Osteoblast (primary cell): ENCODE results near the gene NBAS. TPM values are rescaled to one million over a fixed set of nuclear protein-coding genes. Genes with fewer than 3 reads are reported as not detected.

Source experiments
- DNase-seq: peaks from one replicate; pipeline ENCODE4 v3.0.0; 2011; ENCODE audit warnings: low spot score, mixed read lengths; ENCODE audit not compliant: insufficient read length; ENCODE audit errors: missing footprints
- H2AFZ ChIP-seq: 2 replicates; pipeline ENCODE4 v1.6.0; 2011; ENCODE audit warnings: mild to moderate bottlenecking, low read length
- H3K27ac ChIP-seq: 2 replicates; pipeline ENCODE4 v1.5.1; 2011; ENCODE audit warnings: mild to moderate bottlenecking, low read depth, low read length, moderate library complexity
- H3K27me3 ChIP-seq: 2 replicates; pipeline ENCODE4 v1.6.0; 2012; ENCODE audit warnings: mild to moderate bottlenecking, control low read depth, inconsistent platforms, low read length, moderate library complexity; ENCODE audit not compliant: insufficient read depth
- H3K36me3 ChIP-seq: 2 replicates; pipeline ENCODE4 v1.5.1; 2011; ENCODE audit warnings: mild to moderate bottlenecking, low read length, control low read depth, moderate library complexity; ENCODE audit not compliant: insufficient read depth
- H3K4me1 ChIP-seq: 2 replicates; pipeline ENCODE4 v1.5.1; 2011; ENCODE audit warnings: mild to moderate bottlenecking, low read length, control low read depth, moderate library complexity; ENCODE audit not compliant: insufficient read depth
- H3K4me2 ChIP-seq: 2 replicates; pipeline ENCODE4 v1.6.0; 2011; ENCODE audit warnings: mild to moderate bottlenecking, low read length; ENCODE audit not compliant: insufficient read depth
- H3K4me3 ChIP-seq: fragments of 200-600 bp; sonication (generic); 3 replicates; pipeline ENCODE4 v1.5.1; 2012; ENCODE audit warnings: mild to moderate bottlenecking, low read length, inconsistent platforms; ENCODE audit not compliant: insufficient read depth
- H3K79me2 ChIP-seq: 2 replicates; pipeline ENCODE4 v1.6.0; 2012; ENCODE audit warnings: mild to moderate bottlenecking, low read length, control low read depth, inconsistent platforms; ENCODE audit not compliant: insufficient read depth
- H3K9me3 ChIP-seq: 2 replicates; pipeline ENCODE4 v1.5.1; 2011; ENCODE audit warnings: low read depth, low read length, control low read depth
- H4K20me1 ChIP-seq: 2 replicates; pipeline ENCODE4 v1.6.0; 2012; ENCODE audit warnings: mild to moderate bottlenecking, low read length, control low read depth; ENCODE audit not compliant: insufficient read depth
- CTCF ChIP-seq: IDR thresholded peaks from 2 replicates; pipeline ENCODE4 v1.5.1; 2011; ENCODE audit warnings: mild to moderate bottlenecking, low read depth, low read length, moderate library complexity; ENCODE audit errors: extremely low read depth
- total RNA-seq: library from RNA; depleted of rRNA; stranded (reverse); fragments of >200 nt; gene quantifications from 2 replicates; pipeline ENCODE4 v1.2.3, GENCODE V29; 2012

NBAS gene
- total RNA-seq, 1 donor: 98.1 TPM

- no peaks in the 10 kb centered on the region for H3K27me3 ChIP-seq
- H3K4me3 ChIP-seq: no peak overlapping the region
- H3K9me3 ChIP-seq: no peaks in the 10 kb centered on the region
- H3K27ac ChIP-seq: no peak overlapping the region
- H3K36me3 ChIP-seq: no peaks in the 10 kb centered on the region
- no peak for TF ChIP-seq CTCF
- H2AFZ ChIP-seq: no peak overlapping the region
- DNase-seq: no peak
- H4K20me1 ChIP-seq: no peaks in the 10 kb centered on the region
- H3K4me1 ChIP-seq: no peaks in the 10 kb centered on the region
- no peaks in the 10 kb centered on the region for H3K79me2 ChIP-seq
- H3K4me2 ChIP-seq: no peak overlapping the region
Measured at GRCh38 chr2:15571729-15572128, 10.6 kb upstream of the NBAS start.

DNA sequence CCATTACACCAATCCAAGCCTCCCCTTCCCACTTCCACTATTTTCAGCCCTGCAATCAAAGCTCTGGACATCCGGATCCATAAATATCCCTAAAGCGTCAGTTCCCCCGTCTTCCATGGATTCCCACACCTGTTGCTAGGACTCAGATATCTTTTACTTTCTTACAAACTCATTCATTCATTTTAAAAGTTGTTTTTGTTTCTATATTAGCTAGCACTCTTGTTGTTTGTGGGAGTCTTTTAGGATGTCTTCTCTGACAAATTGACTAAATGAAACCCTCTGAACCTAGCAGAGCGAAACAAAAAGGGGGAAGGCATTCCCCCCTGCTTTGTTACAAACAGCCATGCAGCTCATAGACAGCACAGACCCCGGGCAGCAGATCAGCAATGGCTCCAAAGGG, 9.0 kb upstream of the NBAS start:
- no peak overlapping the region for H3K4me2 ChIP-seq
- peak overlapping the region; percentile 7 for H2AFZ ChIP-seq
- no peaks in the 10 kb centered on the region for H4K20me1 ChIP-seq
- no peaks in the 10 kb centered on the region for H3K9me3 ChIP-seq
- H3K4me3 ChIP-seq: no peak overlapping the region
- H3K27ac ChIP-seq: no peak overlapping the region
- H3K79me2 ChIP-seq: no peaks in the 10 kb centered on the region
- DNase-seq: no peak
- no peak for TF ChIP-seq CTCF
- H3K36me3 ChIP-seq: no peaks in the 10 kb centered on the region
- H3K27me3 ChIP-seq: no peaks in the 10 kb centered on the region
- H3K4me1 ChIP-seq: no peaks in the 10 kb centered on the region

- Histone ChIP-seq H3K79me2 (no peaks in the 10 kb centered on the region), H4K20me1 (no peaks in the 10 kb centered on the region), H3K4me1 (no peaks in the 10 kb centered on the region), H2AFZ (no peak overlapping the region), H3K36me3 (no peaks in the 10 kb centered on the region), H3K4me3 (no peak overlapping the region), H3K9me3 (no peaks in the 10 kb centered on the region), H3K27me3 (no peaks in the 10 kb centered on the region), H3K27ac (no peak overlapping the region), H3K4me2 (no peak overlapping the region)
- no peak for DNase-seq
- TF ChIP-seq CTCF: no peak
Measured at GRCh38 chr2:15568874-15569273, 7.7 kb upstream of the NBAS start.

GRCh38 chr2:15566912-15567311, 5.8 kb upstream of the NBAS start:
- Histone ChIP-seq H3K36me3 (no peaks in the 10 kb centered on the region), H3K4me2 (no peak overlapping the region), H3K9me3 (no peaks in the 10 kb centered on the region), H3K4me3 (no peak overlapping the region), H4K20me1 (no peaks in the 10 kb centered on the region), H3K27ac (no peak overlapping the region), H3K4me1 (peaks cover 5% of the 10 kb centered on the region), H2AFZ (no peak overlapping the region), H3K27me3 (no peaks in the 10 kb centered on the region), H3K79me2 (no peaks in the 10 kb centered on the region)
- no peak for TF ChIP-seq CTCF
- no peak for DNase-seq
